Fibroblast of skin of back (primary cell): ENCODE measurements around the gene OMP.
A peak's percentile ranks its signal among the peaks of the same experiment; 100 is the strongest.

Experiments
- DNase-seq: peaks from one replicate; pipeline ENCODE4 v3.0.0-alpha.2; 2013

Gene OMP

GRCh38 chr11:77106759-77107158 is 4.1 kb downstream of the OMP start:
- DNase-seq: no peak

- peak; percentile 76 for DNase-seq
Measured at GRCh38 chr11:77107950-77108349, 5.3 kb downstream of the OMP start.

- DNase-seq: no peak
Measured at GRCh38 chr11:77108436-77108835, 5.8 kb downstream of the OMP start.

- peak; percentile 19 for DNase-seq
Measured at GRCh38 chr11:77109236-77110019, 6.8 kb downstream of the OMP start.

- DNase-seq: no peak
Measured at GRCh38 chr11:77110836-77111235, 8.2 kb downstream of the OMP start.

- no peak for DNase-seq
Measured at GRCh38 chr11:77111277-77111676, 8.6 kb downstream of the OMP start.

- DNase-seq: no peak
Measured at GRCh38 chr11:77111946-77112345, 9.3 kb downstream of the OMP start.

- DNase-seq: no peak
Measured at GRCh38 chr11:77112641-77113381, 10.2 kb downstream of the OMP start.

- DNase-seq: peak; percentile 24
Measured at GRCh38 chr11:77113382-77114088, 10.9 kb downstream of the OMP start.

GRCh38 chr11:77114089-77114463 is 11.4 kb downstream of the OMP start:
- no peak for DNase-seq

GRCh38 chr11:77115181-77115611 is 12.6 kb downstream of the OMP start:
- DNase-seq: no peak

- DNase-seq: no peak
Measured at GRCh38 chr11:77115956-77116355, 13.3 kb downstream of the OMP start.

GRCh38 chr11:77117492-77117891 is 14.9 kb downstream of the OMP start:
- no peak for DNase-seq

GRCh38 chr11:77118086-77118485 is 15.4 kb downstream of the OMP start:
- no peak for DNase-seq

- DNase-seq: no peak
Measured at GRCh38 chr11:77118971-77119370, 16.3 kb downstream of the OMP start.

GRCh38 chr11:77119531-77119936 is 16.9 kb downstream of the OMP start:
- DNase-seq: no peak

- no peak for DNase-seq
Measured at GRCh38 chr11:77120571-77120970, 17.9 kb downstream of the OMP start.

- no peak for DNase-seq
Measured at GRCh38 chr11:77121096-77121640, 18.5 kb downstream of the OMP start.

GRCh38 chr11:77121876-77122575 is 19.4 kb downstream of the OMP start:
- DNase-seq: no peak

GRCh38 chr11:77122576-77123212 is 20.1 kb downstream of the OMP start:
- no peak for DNase-seq

GRCh38 chr11:77123591-77123990 is 21.0 kb downstream of the OMP start:
- DNase-seq: no peak

GRCh38 chr11:77124041-77124440 is 21.4 kb downstream of the OMP start:
- DNase-seq: no peak
